GM23248 (cell line): ENCODE data around the gene UBALD1. TPM values are rescaled to one million over a fixed set of nuclear protein-coding genes. Genes with fewer than 3 reads are reported as not detected.

Experiments
- DNase-seq: peaks from one replicate; pipeline ENCODE4 v3.0.0-alpha.2; 2015
- H2AFZ ChIP-seq: fragments of 200-600 bp; sonication (generic); 2 replicates; pipeline ENCODE4 v1.6.1; 2016; ENCODE audit warnings: antibody characterized with exemption
- H3F3A ChIP-seq: fragments of 200-600 bp; sonication (generic); 2 replicates; pipeline ENCODE4 v1.6.1; 2016; ENCODE audit warnings: mild to moderate bottlenecking, antibody characterized with exemption, mixed run types; ENCODE audit not compliant: insufficient read depth
- H3K27ac ChIP-seq: fragments of 200-600 bp; sonication (generic); 2 replicates; pipeline ENCODE4 v1.5.1; 2016; ENCODE audit warnings: mild to moderate bottlenecking
- H3K27me3 ChIP-seq: fragments of 200-600 bp; sonication (generic); replicated peaks from 2 replicates; pipeline ENCODE4 v1.6.1; 2016; ENCODE audit warnings: mild to moderate bottlenecking; ENCODE audit not compliant: insufficient read depth
- H3K36me3 ChIP-seq: fragments of 200-600 bp; sonication (generic); 2 replicates; pipeline ENCODE4 v1.6.1; 2016; ENCODE audit warnings: low read depth, mild to moderate bottlenecking
- H3K4me1 ChIP-seq: fragments of 200-600 bp; sonication (generic); 2 replicates; pipeline ENCODE4 v1.6.1; 2016; ENCODE audit warnings: mild to moderate bottlenecking; ENCODE audit not compliant: insufficient read depth
- H3K4me2 ChIP-seq: fragments of 200-600 bp; sonication (generic); one replicate; pipeline ENCODE4 v1.6.1; 2016; ENCODE audit warnings: mild to moderate bottlenecking; ENCODE audit not compliant: unreplicated experiment
- H3K4me3 ChIP-seq: fragments of 200-600 bp; sonication (generic); 2 replicates; pipeline ENCODE4 v1.5.1; 2016; ENCODE audit warnings: mild to moderate bottlenecking
- H3K79me2 ChIP-seq: fragments of 200-600 bp; sonication (generic); 2 replicates; pipeline ENCODE4 v1.6.1; 2016; ENCODE audit warnings: mild to moderate bottlenecking; ENCODE audit not compliant: insufficient read depth
- H3K9ac ChIP-seq: fragments of 200-600 bp; sonication (generic); 2 replicates; pipeline ENCODE4 v1.6.1; 2016; ENCODE audit warnings: mild to moderate bottlenecking
- H3K9me2 ChIP-seq: fragments of 200-600 bp; sonication (generic); 2 replicates; pipeline ENCODE4 v1.6.1; 2016; ENCODE audit warnings: mixed run types, mild to moderate bottlenecking, moderate library complexity; ENCODE audit not compliant: insufficient read depth
- H3K9me3 ChIP-seq: fragments of 200-600 bp; sonication (generic); one replicate; pipeline ENCODE4 v1.6.1; 2017; ENCODE audit warnings: low read depth
- H4K20me1 ChIP-seq: fragments of 200-600 bp; sonication (generic); 2 replicates; pipeline ENCODE4 v1.6.0; 2016; ENCODE audit not compliant: insufficient read depth
- EZH2 ChIP-seq: fragments of 200-600 bp; sonication (generic); IDR thresholded peaks from 2 replicates; pipeline ENCODE4 v1.6.1; 2018; ENCODE audit warnings: antibody characterized with exemption, mild to moderate bottlenecking; ENCODE audit not compliant: insufficient read depth, poor library complexity, severe bottlenecking
- EZH2phosphoT487 ChIP-seq: fragments of 200-600 bp; sonication (generic); IDR thresholded peaks from 2 replicates; pipeline ENCODE4 v1.6.1; 2018; ENCODE audit warnings: antibody characterized with exemption, moderate library complexity, mild to moderate bottlenecking, low read depth; ENCODE audit not compliant: insufficient read depth
- WGBS, 2 experiments: methylation state at CpG; one replicate each; pipeline ENCODE4 v1.1.6; 2015 to 2017; ENCODE audit warnings: low lambda C conversion rate in 2 of 2, low coverage in 1 of 2; ENCODE audit errors: missing lambda C conversion rate in 2 of 2; 5-methylcytosine and 5-hydroxymethylcytosine counted together
- in situ Hi-C: fragments of 300-500 bp; cut with MboI; formaldehyde crosslinking; loops from 2 replicates; pipeline ENCODE4 v1.15.0; 2020
- polyA plus RNA-seq: library from polyadenylated mRNA; unstranded; fragments of >200 nt; fragmentation: Nextera tagmentation; extraction: Ambion mirVana; gene quantifications from 2 replicates; pipeline ENCODE4 v1.2.1, GENCODE V29; 2016
- total RNA-seq: library from RNA; depleted of rRNA; stranded (reverse); fragments of >200 nt; shearing (Covaris generic); gene quantifications from 2 replicates; pipeline ENCODE4 v1.2.3, GENCODE V29; 2014

The UBALD1 gene
- total and polyA plus RNA-seq, 2 experiments from 2014 or later = 10.3 to 17.4 TPM

GRCh38 chr16:4586291-4586690, 28.4 kb downstream of the UBALD1 start:
- WGBS, 2 experiments = 72 to 74% methylated on average over 7 of the region's 7 CpGs

DNA sequence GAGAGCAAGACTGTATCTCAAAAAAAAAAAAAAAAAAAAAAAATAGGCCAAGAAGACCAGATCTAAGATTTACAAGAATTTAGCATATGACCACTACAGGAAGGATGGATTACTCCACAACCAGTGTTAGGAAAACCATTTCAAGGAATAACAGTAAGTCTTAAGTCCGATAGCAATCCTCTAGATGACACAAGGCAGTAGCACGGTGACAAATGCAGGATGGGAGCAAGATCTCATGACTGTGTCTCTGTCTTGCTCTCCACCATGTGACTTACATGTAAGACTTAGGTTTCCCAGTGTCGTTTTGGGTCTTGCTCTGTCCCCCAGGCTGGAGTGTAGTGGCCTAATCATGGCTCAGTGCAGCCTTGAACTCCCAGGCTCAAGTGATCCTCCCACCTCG, 30.8 kb downstream of the UBALD1 start:
- no peaks in the 10 kb centered on the region for H3K9me2 ChIP-seq
- H3K4me3 ChIP-seq = no peak overlapping the region
- H3K9ac ChIP-seq = no peak overlapping the region
- no peaks in the 10 kb centered on the region for H3K9me3 ChIP-seq
- no peak for TF ChIP-seq EZH2
- TF ChIP-seq EZH2phosphoT487 = no peak
- no peak overlapping the region for H3K4me2 ChIP-seq
- H3K36me3 ChIP-seq = no peaks in the 10 kb centered on the region
- peaks cover 15% of the 10 kb centered on the region for H3K27me3 ChIP-seq
- no peak for DNase-seq
- in situ Hi-C loops = no loop called here
- WGBS, 2 experiments = 76 to 84% methylated on average over 4 of the region's 4 CpGs
- H3F3A ChIP-seq = no peaks in the 10 kb centered on the region
- no peak overlapping the region for H3K27ac ChIP-seq
- no peaks in the 10 kb centered on the region for H3K79me2 ChIP-seq
- no peaks in the 10 kb centered on the region for H4K20me1 ChIP-seq
- H2AFZ ChIP-seq = no peak overlapping the region
- H3K4me1 ChIP-seq = no peaks in the 10 kb centered on the region

More at GRCh38 chr16:4586291-4586690, 28.4 kb downstream of the UBALD1 start:
- in situ Hi-C loops = no loop called here
- no peak for DNase-seq
- Histone ChIP-seq H3K27me3 (peaks cover 15% of the 10 kb centered on the region), H3F3A (no peaks in the 10 kb centered on the region), H3K36me3 (no peaks in the 10 kb centered on the region), H3K79me2 (no peaks in the 10 kb centered on the region), H3K9ac (no peak overlapping the region), H3K4me1 (no peaks in the 10 kb centered on the region), H2AFZ (no peak overlapping the region), H3K4me2 (no peak overlapping the region), H4K20me1 (no peaks in the 10 kb centered on the region), H3K27ac (no peak overlapping the region), H3K9me3 (no peaks in the 10 kb centered on the region), H3K4me3 (no peak overlapping the region), H3K9me2 (no peaks in the 10 kb centered on the region)
- TF ChIP-seq EZH2 (no peak), EZH2phosphoT487 (no peak)

DNA sequence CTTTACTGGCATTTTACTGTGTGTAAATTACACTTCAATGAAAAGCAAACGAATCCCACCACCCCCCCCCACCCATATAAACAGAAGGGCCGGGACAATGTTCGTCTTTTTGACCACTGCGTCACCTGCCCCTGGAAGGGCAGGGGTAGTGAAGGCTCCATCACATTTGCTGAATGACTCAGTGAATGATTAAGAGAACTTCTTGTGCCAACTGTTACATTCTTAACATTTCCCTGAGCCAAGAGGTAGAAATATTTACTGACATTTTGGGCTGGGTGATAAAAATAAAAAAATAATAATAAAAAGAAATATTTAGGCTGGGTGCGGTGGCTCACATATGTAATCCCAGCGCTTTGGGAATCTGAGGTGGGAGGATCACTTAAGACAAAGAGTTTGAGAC, 34.4 kb downstream of the UBALD1 start:
- in situ Hi-C loops = no loop called here
- Histone ChIP-seq H3K27me3 (no peaks in the 10 kb centered on the region), H3K9me2 (no peaks in the 10 kb centered on the region), H3K4me1 (no peaks in the 10 kb centered on the region), H3K79me2 (no peaks in the 10 kb centered on the region), H3K36me3 (no peaks in the 10 kb centered on the region), H3K4me2 (no peak overlapping the region), H4K20me1 (no peaks in the 10 kb centered on the region), H3K4me3 (no peak overlapping the region), H3K9ac (no peak overlapping the region), H3K27ac (no peak overlapping the region), H3K9me3 (no peaks in the 10 kb centered on the region), H3F3A (no peaks in the 10 kb centered on the region), H2AFZ (no peak overlapping the region)
- 46 to 62% methylated on average over 5 to 6 of the region's 6 CpGs for WGBS, 2 experiments
- peak; percentile 56 for DNase-seq
- TF ChIP-seq EZH2 = no peak
- no peak for TF ChIP-seq EZH2phosphoT487

- Histone ChIP-seq H3K36me3 (no peaks in the 10 kb centered on the region), H3K79me2 (no peaks in the 10 kb centered on the region), H3K9me3 (no peaks in the 10 kb centered on the region), H3K4me2 (no peak overlapping the region), H3F3A (no peaks in the 10 kb centered on the region), H4K20me1 (no peaks in the 10 kb centered on the region), H3K27ac (no peak overlapping the region), H3K9me2 (no peaks in the 10 kb centered on the region), H3K9ac (no peak overlapping the region), H3K4me1 (no peaks in the 10 kb centered on the region), H2AFZ (no peak overlapping the region), H3K27me3 (no peaks in the 10 kb centered on the region), H3K4me3 (no peak overlapping the region)
- DNase-seq = no peak
- in situ Hi-C loops = no loop called here
- no peak for TF ChIP-seq EZH2
- TF ChIP-seq EZH2phosphoT487 = no peak
- WGBS, 2 experiments = 62 to 65% methylated on average over 13 of the region's 13 CpGs
These were observed 35.6 kb downstream of the UBALD1 start for GRCh38 chr16:4578961-4579530.

DNA sequence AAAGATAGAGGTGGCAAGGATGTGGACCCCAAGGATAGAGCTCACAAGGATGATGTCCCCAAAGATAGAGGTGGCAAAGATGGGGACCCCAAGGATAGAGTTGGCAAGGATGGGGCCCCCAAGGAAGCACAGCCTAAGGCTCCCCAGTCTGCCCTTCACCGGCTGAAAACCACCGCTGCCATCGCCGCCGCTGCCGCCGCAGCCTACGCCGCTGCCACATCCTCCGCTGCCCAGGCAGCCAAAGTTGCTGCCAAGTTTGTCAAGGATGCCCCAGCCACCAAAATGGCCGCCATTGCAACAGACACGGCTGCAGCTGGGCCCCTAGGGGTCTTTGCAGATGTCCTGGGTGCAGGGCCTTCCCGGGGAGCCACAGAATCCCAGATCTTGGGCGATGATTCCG, 38.7 kb downstream of the UBALD1 start:
- TF ChIP-seq EZH2phosphoT487 = no peak
- TF ChIP-seq EZH2 = no peak
- Histone ChIP-seq H3K36me3 (no peaks in the 10 kb centered on the region), H3F3A (no peaks in the 10 kb centered on the region), H3K79me2 (no peaks in the 10 kb centered on the region), H3K9me3 (no peaks in the 10 kb centered on the region), H2AFZ (no peak overlapping the region), H4K20me1 (no peaks in the 10 kb centered on the region), H3K9ac (no peak overlapping the region), H3K4me1 (no peaks in the 10 kb centered on the region), H3K9me2 (no peaks in the 10 kb centered on the region), H3K4me2 (no peak overlapping the region), H3K27me3 (no peaks in the 10 kb centered on the region), H3K27ac (no peak overlapping the region), H3K4me3 (no peak overlapping the region)
- in situ Hi-C loops = no loop called here
- 89 to 91% methylated on average over 11 to 15 of the region's 15 CpGs for WGBS, 2 experiments
- no peak for DNase-seq
